GM21786 (cell line): ENCODE data around the gene MPND.
"Not testable (repeated sequence)": the region's sequence is repeated elsewhere in the genome, so short reads cannot be mapped to it uniquely, and the experiment has no call there.

Source experiments
- ATAC-seq: cut with Tn5 transposase; IDR thresholded peaks from one replicate; pipeline ENCODE4 v1.9.1; 2021; ENCODE audit not compliant: unreplicated experiment

MPND gene

GRCh38 chr19:4346020-4346383 is 2.6 kb downstream of the MPND start:
- ATAC-seq: no peak

- ATAC-seq: no peak
Measured at GRCh38 chr19:4347521-4347920, 4.2 kb downstream of the MPND start.

DNA sequence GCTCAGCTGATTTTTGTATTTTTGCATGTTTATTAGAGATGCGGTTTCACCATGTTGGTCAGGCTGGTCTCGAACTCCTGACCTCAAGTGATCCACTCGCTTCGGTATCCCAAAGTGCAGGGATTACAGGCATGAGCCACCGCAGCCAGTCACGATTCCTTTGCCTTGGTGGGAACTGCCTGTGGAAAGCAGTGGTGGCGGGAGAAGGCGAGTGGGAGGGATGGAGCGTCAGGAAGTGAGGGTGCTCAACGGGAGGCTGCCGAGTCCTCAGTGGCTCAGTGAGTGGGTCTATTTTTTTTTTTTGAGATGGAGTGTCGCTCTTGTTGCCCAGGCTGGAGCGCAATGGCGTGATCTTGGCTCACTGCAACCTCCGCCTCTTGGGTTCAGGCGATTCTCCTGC is 5.9 kb downstream of the MPND start:
- ATAC-seq: not testable (repeated sequence)

DNA sequence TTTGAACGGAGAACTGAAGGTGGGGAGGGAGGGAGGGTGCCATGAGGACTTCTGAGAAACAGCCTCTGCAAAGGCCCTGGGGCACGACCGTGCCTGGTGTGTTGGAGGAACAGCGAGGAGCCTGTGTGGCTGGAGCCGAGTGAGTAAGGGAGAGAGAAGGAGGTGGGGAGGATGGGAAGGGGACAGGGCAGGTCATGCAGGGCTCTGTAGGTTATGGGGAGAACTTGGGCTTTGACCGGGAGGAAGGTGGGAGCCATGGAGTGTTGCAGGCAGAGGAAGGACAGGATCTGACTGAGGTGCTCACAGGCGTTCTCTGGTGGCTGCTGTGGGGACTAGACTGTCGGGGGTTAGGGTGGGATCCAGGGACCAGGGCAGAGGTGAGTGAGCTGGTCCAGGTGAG is 6.7 kb downstream of the MPND start:
- ATAC-seq: no peak

DNA sequence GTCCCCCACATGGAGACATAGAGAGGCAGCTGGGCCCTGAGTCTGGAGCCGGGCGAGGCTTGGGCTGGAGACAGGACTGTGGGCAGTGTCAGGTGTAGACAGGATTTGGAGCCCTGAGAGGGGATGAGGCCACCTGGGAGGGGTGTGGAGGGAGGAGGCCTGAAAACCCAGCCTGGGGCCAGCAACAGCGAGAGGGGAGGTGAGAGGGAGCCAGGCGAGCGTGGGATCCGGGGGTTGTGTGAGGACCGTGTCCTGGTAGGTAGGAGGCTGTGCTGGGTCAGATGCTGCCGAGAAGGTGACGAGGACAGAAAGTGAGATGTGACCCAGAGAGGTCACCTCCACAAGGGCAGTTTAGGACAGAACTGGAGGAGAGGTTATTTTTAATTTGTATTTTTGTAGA is 7.4 kb downstream of the MPND start:
- ATAC-seq: no peak

- no peak for ATAC-seq
Measured at GRCh38 chr19:4352701-4353121, 9.3 kb downstream of the MPND start.

DNA sequence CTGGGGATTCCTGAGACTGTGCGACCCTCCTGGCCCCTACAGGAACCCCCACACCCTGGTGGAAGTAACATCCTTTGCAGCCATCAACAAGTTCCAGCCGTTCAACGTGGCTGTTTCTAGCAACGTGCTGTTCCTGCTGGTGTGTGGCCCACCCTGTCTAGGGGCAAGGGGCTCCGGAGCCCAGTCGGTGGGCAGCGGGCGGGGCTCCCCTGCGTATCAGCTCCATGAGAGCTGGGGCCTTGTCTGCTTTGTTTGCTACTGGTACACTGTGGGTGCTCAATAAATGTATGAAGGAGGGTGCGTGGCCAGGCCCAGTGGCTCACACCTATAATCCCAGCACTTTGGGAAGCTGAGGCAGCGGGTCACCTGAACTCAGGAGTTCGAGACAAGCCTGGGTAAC is 10.9 kb downstream of the MPND start:
- no peak for ATAC-seq

- no peak for ATAC-seq
Measured at GRCh38 chr19:4354897-4355296, 11.5 kb downstream of the MPND start.

DNA sequence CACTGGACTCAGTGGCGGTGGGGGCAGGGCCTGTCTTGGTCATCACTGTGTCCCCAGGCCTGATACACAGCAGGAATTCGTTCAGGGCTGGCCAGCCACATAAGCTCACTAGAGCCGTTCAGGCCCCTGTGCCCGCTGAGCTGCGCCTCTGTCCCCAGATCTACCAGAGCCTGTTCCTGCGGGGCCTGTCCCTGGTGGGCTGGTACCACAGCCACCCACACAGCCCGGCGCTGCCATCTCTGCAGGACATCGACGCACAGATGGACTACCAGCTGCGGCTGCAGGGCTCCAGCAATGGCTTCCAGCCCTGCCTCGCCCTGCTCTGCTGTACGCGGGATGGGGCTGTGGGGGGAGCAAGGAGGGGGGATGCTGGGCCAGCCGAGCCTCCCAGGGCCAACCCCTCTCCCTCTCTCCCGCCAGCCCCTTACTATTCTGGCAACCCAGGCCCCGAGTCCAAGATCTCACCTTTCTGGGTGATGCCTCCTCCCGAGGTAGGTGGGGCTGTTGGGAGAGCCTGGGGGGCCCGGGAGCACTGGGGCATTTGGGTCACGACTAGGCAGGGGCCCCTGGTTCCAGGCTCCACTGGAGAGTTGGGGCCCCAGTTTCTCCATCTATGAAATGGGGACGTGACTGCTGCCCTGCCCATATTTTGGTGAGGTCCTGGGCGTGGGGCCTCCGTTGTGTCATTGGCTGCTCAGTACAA is 13.9 kb downstream of the MPND start:
- no peak for ATAC-seq

GRCh38 chr19:4357921-4358326 is 14.6 kb downstream of the MPND start:
- ATAC-seq: no peak

- no peak for ATAC-seq
Measured at GRCh38 chr19:4358709-4359626, 15.6 kb downstream of the MPND start.

GRCh38 chr19:4359627-4360000 is 16.3 kb downstream of the MPND start:
- no peak for ATAC-seq

DNA sequence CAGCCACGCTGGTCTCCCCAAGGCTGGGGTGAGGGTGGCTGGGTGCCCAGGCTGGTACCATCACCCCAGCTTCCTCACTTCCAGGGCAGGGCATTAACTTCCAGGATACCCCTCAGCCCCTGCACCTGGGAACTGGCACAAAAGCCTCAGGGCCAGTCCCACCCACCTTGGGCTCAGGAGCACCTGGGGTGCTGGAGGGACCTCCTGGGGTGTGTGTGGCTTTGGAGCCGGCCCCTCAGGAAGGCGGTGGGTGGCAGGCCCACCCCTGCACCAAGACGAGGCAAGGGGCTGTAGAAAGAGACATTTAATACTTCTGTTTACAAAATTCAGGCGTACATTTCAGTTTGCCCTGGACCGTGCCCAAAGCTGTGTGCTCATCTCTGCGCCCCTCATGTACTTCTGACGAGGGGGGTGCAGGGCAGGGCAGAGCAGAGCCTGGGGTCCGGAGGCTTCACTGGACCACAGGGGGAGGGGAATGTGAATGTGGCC is 16.8 kb downstream of the MPND start:
- ATAC-seq: no peak

GRCh38 chr19:4360641-4361151 is 17.3 kb downstream of the MPND start:
- ATAC-seq: no peak

DNA sequence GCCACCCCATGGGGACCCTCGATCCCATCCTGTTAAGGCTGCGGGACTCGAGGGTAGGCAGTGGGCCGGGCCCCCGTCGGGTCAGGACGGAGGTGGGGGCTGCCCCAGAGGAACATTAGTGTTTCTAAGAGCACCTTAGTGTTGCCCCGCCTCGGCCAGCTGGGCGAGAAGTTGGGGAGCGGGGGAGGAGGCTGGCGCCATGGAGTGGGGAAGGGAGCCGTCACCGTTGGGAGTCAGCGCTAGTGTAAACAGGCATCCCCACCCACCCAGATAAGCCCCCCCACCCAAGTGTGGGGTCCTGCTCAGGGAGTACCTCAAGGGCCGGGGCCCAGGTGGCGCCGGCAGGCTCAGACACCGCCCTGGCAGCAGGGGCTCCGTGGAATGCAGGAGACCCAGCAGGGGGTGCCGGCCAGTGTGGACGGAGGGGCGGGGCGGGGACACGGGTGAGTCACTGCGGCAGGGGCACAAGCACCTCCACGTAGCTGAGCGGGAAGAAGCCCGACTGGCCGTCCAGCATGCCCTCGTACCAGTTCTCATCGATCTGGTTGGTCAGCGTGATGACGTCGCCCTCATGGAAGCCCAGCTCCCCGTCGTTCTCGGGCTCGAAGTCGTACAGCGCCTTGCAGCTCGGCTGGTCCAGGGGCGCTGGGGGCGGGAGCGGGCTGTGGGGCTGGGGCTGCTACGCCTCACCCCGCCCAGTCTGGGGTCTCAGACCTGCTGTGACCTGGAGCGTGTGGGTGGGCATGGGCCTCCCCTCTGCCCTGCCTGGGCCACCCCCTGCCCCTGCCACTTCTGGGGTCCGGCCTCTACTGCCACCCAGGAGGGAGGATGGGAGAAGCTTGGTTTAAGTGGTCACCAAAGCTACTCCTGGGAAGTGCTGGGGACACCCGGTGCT is 18.0 kb downstream of the MPND start:
- ATAC-seq: no peak

DNA sequence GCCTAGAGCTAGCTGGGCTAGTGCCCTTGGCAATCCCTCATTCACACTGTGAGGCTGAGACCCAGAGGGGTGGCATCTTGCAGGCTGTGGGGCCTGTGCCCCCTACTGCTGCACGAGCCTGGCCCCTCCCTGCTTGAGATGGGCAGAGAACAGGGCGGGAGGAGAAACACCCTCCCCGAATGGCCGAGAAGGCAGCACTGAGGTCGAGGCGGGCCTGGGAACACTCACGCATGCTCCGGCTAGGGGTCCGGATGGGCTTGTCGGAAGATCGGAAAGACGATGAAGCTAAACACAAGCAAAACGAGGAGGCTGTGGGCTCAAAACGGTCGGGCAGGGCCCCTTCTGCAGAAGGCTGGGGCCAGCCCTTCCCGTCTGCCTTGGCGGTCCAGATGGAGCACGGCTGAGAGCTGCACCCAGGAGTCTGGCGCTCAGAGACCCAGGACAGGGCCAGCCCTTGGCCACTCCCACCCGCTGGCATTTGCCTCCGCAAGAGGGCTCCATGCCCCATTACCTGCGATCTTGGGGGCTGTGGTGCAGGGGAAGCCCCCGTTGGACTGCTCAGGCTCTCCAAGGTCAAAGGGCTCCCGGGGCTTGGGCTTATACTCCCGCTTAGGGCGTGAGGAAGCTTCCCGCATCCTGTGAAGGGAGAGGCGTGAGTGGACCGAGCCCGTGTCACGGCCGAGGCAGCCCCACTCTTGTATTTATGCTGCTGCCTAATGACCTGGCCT is 18.9 kb downstream of the MPND start:
- no peak for ATAC-seq

DNA sequence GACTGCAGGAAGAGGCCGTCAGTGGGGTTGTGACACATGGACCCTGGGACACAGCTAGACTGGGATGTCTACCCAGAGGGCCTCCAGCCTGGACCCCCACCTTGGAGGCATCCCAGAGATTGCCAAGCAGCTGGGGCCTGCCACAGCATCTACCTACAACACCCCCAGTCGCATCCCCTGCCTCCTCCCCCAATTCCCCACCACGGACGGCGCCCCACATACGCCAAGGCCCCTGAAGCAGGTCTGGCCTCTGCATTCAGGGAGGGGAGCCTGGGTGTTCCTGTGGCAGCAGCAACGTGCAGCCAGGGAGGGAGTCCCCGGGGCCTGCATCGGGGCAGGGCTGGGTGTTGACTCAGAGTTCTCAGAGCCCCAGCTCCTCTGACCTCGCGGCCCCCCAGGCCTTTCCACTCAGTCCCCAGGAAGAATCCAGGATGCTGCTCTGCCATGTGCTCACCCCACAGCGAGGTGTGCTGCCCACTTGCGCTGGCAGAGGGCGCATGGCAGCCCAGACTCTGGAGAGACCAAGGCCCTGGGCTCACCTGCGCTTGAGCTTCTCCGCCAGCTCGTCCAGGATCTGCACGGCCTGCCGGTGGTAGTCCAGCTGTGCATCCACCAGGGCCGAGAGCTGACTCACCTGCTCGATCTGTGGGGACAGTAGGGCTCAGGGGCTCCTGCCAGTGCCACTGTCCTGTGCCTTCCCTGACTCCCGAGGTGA is 19.6 kb downstream of the MPND start:
- ATAC-seq: no peak

DNA sequence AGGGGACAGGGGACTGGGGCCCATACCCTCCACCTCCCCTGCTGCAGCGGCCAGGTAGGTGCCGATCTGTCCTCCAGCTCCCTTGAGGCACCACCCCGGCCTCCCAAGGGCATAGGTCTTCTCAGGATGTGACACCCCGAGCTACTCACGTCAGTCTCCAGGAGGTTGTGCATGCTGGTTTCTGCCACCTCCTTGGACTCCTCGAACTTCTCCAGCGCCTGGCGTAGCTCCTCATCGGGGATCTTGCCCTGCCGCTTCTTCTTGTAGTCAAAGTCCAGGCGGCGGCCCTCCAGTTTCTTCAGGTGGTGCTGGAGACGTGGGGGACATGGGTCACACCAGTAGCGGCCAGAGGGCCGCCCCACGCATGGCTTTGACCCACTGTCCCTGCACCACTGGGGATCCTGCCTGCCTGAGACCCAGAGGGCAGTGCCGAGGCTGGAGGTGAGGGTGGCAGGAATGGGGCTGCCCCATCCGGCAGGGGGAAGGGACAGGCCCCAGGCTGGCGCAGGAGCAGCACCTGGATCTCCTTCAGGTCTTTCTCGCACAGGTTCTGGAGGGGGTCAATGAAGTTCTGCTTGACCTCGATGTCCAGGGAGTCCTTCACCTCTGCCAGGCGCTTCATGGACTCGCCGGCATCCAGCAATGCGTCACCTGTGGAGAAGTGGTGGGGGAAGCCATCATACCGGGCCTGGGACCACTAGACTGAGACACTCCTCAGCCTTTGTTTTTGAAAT is 20.4 kb downstream of the MPND start:
- no peak for ATAC-seq

GRCh38 chr19:4365341-4365740 is 22.0 kb downstream of the MPND start:
- ATAC-seq: no peak
